Spleen (tissue), 11 donors: Measurements from ENCODE around the gene DSCAML1. TPM values are rescaled to one million over a fixed set of nuclear protein-coding genes. Genes with fewer than 3 reads are reported as not detected.

Experiments used
- DNase-seq: peaks from one replicate; pipeline ENCODE4 v3.0.0-alpha.2; 2020
- H3K27ac ChIP-seq, 8 donors: fragments of 200-600 bp; sonication (generic) in 7 of 8; 1 replicate in 4 of 8; 2 replicates in 4 of 8; pipeline versions ENCODE4 v1.5.0 to v1.8.0; 2016 to 2021; ENCODE audit warnings: inconsistent platforms in 4 of 8, mild to moderate bottlenecking in 4 of 8, moderate library complexity in 1 of 8
- H3K27me3 ChIP-seq, 7 donors: fragments of 200-600 bp; sonication (generic) in 6 of 7; replicated peaks in 1 of 7; 1 replicate in 4 of 7; 2 replicates in 3 of 7; pipeline versions ENCODE4 v1.5.0 to v1.8.0; 2016 to 2021; ENCODE audit warnings: inconsistent platforms in 3 of 7, mild to moderate bottlenecking in 1 of 7
- H3K36me3 ChIP-seq, 6 donors: fragments of 200-600 bp; sonication (generic) in 5 of 6; 1 replicate in 4 of 6; 2 replicates in 2 of 6; pipeline versions ENCODE4 v1.5.0 to v1.8.0; 2016 to 2021; ENCODE audit warnings: inconsistent platforms in 2 of 6
- H3K4me1 ChIP-seq, 6 donors: fragments of 200-600 bp; sonication (generic) in 5 of 6; 1 replicate in 3 of 6; 2 replicates in 3 of 6; pipeline versions ENCODE4 v1.5.0 to v1.8.0; 2016 to 2021; ENCODE audit warnings: inconsistent platforms in 3 of 6
- H3K4me3 ChIP-seq, 8 donors: fragments of 200-600 bp; sonication (generic) in 7 of 8; 1 replicate in 4 of 8; 2 replicates in 4 of 8; pipeline versions ENCODE4 v1.5.0 to v1.8.0; 2016 to 2021; ENCODE audit warnings: inconsistent platforms in 4 of 8, mild to moderate bottlenecking in 4 of 8, moderate library complexity in 2 of 8
- H3K9me3 ChIP-seq, 8 donors: fragments of 200-600 bp; sonication (generic) in 7 of 8; 1 replicate in 4 of 8; 2 replicates in 4 of 8; pipeline versions ENCODE4 v1.5.0 to v1.8.0; 2016 to 2021; ENCODE audit warnings: inconsistent platforms in 4 of 8
- POLR2A ChIP-seq, 3 donors: fragments of 450-650 bp; IDR thresholded peaks; one replicate each; pipeline ENCODE4 v1.5.1; 2017; ENCODE audit warnings: antibody characterized with exemption in 3 of 3, mild to moderate bottlenecking in 1 of 3
- POLR2AphosphoS5 ChIP-seq, 3 donors: sonication (generic); formaldehyde crosslinking; IDR thresholded peaks; one replicate each; pipeline ENCODE4 v1.5.1; 2017; ENCODE audit warnings: antibody characterized with exemption in 3 of 3
- WGBS, 5 donors: extraction: QIAGEN DNeasy Blood & Tissue Kit in 3 of 5; methylation state at CpG; one replicate each; pipeline versions ENCODE4 v1.1.5 to v1.1.7; 2013 to 2018; 5-methylcytosine and 5-hydroxymethylcytosine counted together
- intact Hi-C: fragments of 100-400 bp; cut with DNase I; formaldehyde crosslinking; loops from one replicate; pipeline ENCODE4 v1.15.0; 2023; ENCODE audit warnings: low total_unique reads
- polyA plus RNA-seq, 3 donors: library from polyadenylated mRNA; stranded (reverse); fragments of 200-250 nt; gene quantifications; one replicate each; pipeline ENCODE4 v1.2.1, GENCODE V29; 2013
- total RNA-seq, 7 donors: library from RNA; depleted of rRNA in 3 of 7; stranded (reverse); fragments of >200 nt in 3 of 7; fragmentation: NEBNext Ultra II Directional in 4 of 7; extraction: Animal tissue kit (Norgen Biotek cat#: 25700) in 4 of 7; gene quantifications; one replicate each; pipeline versions ENCODE4 v1.1.0 to v1.2.1, GENCODE V29; 2016 to 2021
- TF ChIP-seq, protein P1 (sequence below), 11 experiments: fragments of 200-600 bp in 7 of 11; fragments of 450-650 bp in 4 of 11; sonication (generic) in 4 of 11; IDR thresholded peaks in 8 of 11; conservative IDR thresholded peaks in 3 of 11; 1 replicate in 7 of 11; 2 replicates in 4 of 11; pipeline versions ENCODE4 v1.4.0 to v1.8.0; 2016 to 2021; ENCODE audit warnings: antibody characterized with exemption in 11 of 11, inconsistent platforms in 4 of 11, mild to moderate bottlenecking in 1 of 11
- donor health status: healthy with polysubstance abuse.
- donor health status: DM: no; HTN: no; CAD: no; lungs with moderate emphysema.
- donor health status: DM: no; HTN: no; CAD: no.
- donor health status: Bipolar disorder and iron deficiency.
- donor health status: healthy.
- donor health status: DM: no; HTN: no; CAD: no.
- donor health status: DM: yes; HTN: yes; CAD: no.

Gene DSCAML1
- total and polyA plus RNA-seq, 10 donors = 0.07 to 10.7 (median 2.3) TPM

DNA sequence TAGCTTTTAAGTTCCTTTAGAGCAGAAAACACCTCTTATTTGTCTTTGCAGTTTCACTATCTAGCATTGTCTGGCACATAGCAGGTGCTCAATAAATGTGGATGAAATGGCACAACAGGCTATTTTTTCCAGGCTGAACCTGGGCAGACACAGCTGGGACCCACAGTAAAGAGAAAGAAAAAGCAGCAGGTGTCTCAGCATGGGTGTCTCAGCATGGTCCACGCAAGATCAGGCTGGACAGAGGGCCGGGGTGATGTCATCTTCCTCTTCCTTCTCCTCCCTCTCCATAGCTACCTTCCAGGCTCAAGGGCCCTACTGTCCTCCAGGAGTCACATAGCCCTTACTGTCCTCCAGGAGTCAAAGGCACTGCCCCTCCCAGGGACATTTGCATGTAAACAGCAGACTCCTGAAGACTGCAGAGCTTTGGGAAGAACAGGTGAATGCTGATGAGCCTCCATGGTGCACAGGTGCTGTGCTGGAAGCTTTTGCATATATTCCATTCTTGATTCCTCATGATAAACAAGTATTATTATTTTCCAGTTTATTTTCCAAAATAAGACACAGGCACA, 65.2 kb downstream of the DSCAML1 start:
- Histone ChIP-seq H3K4me1 (peaks cover 0 to 9% (median 0%) of the 10 kb centered on the region in 6 donors), H3K36me3 (no peaks in the 10 kb centered on the region), H3K9me3 (no peaks in the 10 kb centered on the region), H3K27ac (no peak overlapping the region), H3K4me3 (no peak overlapping the region), H3K27me3 (no peaks in the 10 kb centered on the region)
- intact Hi-C loops = no loop called here
- TF ChIP-seq, protein P1, sequence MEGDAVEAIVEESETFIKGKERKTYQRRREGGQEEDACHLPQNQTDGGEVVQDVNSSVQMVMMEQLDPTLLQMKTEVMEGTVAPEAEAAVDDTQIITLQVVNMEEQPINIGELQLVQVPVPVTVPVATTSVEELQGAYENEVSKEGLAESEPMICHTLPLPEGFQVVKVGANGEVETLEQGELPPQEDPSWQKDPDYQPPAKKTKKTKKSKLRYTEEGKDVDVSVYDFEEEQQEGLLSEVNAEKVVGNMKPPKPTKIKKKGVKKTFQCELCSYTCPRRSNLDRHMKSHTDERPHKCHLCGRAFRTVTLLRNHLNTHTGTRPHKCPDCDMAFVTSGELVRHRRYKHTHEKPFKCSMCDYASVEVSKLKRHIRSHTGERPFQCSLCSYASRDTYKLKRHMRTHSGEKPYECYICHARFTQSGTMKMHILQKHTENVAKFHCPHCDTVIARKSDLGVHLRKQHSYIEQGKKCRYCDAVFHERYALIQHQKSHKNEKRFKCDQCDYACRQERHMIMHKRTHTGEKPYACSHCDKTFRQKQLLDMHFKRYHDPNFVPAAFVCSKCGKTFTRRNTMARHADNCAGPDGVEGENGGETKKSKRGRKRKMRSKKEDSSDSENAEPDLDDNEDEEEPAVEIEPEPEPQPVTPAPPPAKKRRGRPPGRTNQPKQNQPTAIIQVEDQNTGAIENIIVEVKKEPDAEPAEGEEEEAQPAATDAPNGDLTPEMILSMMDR (IDR thresholded peaks at IDR 0.05 in 8 of 11, conservative IDR thresholded peaks at IDR 0.05 in 3 of 11) = no peak
- no peak for TF ChIP-seq POLR2AphosphoS5 (IDR thresholded peaks at IDR 0.05)
- TF ChIP-seq POLR2A (IDR thresholded peaks at IDR 0.05) = no peak
- DNase-seq = peak; percentile 16
- WGBS, 5 donors = 59 to 79% (median 72%) methylated on average over 2 of the region's 2 CpGs

- DNase-seq = peak; percentile 2
Observed at GRCh38 chr11:117730208-117730800, 66.7 kb downstream of the DSCAML1 start.

DNA sequence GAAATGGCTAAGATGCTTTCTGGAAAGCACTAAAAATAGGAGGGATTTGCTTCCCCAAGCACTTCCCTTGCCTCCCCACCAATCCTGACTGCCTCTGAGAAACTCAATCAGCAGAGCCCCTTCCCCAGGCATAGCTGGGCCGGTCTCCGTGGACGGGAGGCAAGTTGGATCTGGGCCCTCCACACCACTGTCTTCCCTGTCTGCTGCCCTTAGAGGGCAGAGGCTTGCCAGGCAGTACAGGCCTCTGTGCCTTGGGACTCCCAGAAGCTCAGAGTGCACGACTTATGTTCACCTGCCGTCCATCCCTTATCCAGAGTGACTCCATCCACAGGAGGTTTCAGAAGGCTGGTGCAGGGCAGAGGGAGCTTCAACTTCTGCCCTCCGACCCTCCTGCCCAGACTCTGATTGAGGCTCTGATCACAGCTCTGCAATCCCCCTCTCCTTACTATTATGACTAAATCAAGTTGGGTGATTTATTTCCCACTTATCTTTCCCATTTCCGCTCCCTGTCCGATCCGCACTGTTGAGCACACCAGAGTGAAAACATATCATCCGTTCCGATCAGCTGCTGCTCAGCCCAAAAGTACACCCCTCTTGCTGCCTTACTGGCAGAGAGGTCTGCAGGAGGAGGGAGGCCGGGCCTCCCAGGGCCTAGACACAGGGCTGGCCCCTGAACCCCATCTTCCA, 71.8 kb downstream of the DSCAML1 start:
- Histone ChIP-seq H3K4me1 (no peaks in the 10 kb centered on the region), H3K27me3 (peaks cover 0 to 4% (median 0%) of the 10 kb centered on the region in 7 donors), H3K27ac (no peak overlapping the region), H3K36me3 (no peaks in the 10 kb centered on the region), H3K4me3 (no peak overlapping the region), H3K9me3 (no peaks in the 10 kb centered on the region)
- intact Hi-C loops = no loop called here
- peak; percentile 25 for DNase-seq
- WGBS, 5 donors = 74 to 85% (median 83%) methylated on average over 11 to 12 of the region's 12 CpGs
- no peak for TF ChIP-seq POLR2AphosphoS5 (IDR thresholded peaks at IDR 0.05)
- TF ChIP-seq, protein P1 (IDR thresholded peaks at IDR 0.05 in 8 of 11, conservative IDR thresholded peaks at IDR 0.05 in 3 of 11) = no peak
- no peak for TF ChIP-seq POLR2A (IDR thresholded peaks at IDR 0.05)

More at GRCh38 chr11:117730208-117730800, 66.7 kb downstream of the DSCAML1 start:
- intact Hi-C loops = no loop called here
- Histone ChIP-seq H3K9me3 (no peaks in the 10 kb centered on the region), H3K27ac (no peak overlapping the region), H3K4me1 (peaks cover 0 to 9% (median 0%) of the 10 kb centered on the region in 6 donors), H3K36me3 (no peaks in the 10 kb centered on the region), H3K27me3 (no peaks in the 10 kb centered on the region), H3K4me3 (no peak overlapping the region)
- WGBS, 5 donors = 80 to 89% (median 85%) methylated on average over 7 of the region's 7 CpGs
- TF ChIP-seq POLR2A (IDR thresholded peaks at IDR 0.05) (no peak), POLR2AphosphoS5 (IDR thresholded peaks at IDR 0.05) (no peak)
- TF ChIP-seq, protein P1 (IDR thresholded peaks at IDR 0.05 in 8 of 11, conservative IDR thresholded peaks at IDR 0.05 in 3 of 11) = no peak

- H3K4me3 ChIP-seq = no peak overlapping the region
- peaks cover 0 to 10% (median 0%) of the 10 kb centered on the region in 7 donors for H3K27me3 ChIP-seq
- no peak overlapping the region for H3K27ac ChIP-seq
- no peaks in the 10 kb centered on the region for H3K9me3 ChIP-seq
- TF ChIP-seq POLR2A (IDR thresholded peaks at IDR 0.05) (no peak), POLR2AphosphoS5 (IDR thresholded peaks at IDR 0.05) (no peak)
- TF ChIP-seq, protein P1 (IDR thresholded peaks at IDR 0.05 in 8 of 11, conservative IDR thresholded peaks at IDR 0.05 in 3 of 11) = no peak
- no peaks in the 10 kb centered on the region for H3K36me3 ChIP-seq
- DNase-seq = peak; percentile 17
- no peaks in the 10 kb centered on the region for H3K4me1 ChIP-seq
- intact Hi-C loops = no loop called here
Observed at GRCh38 chr11:117724621-117725020, 72.4 kb downstream of the DSCAML1 start.
